NCI-H1694 (cell line): ENCODE data around the gene AKTIP.

Source experiments
- DNase-seq: peaks from one replicate; lab custom pipeline; 2025; lab: John Stamatoyannopoulos, UW

AKTIP gene

DNA sequence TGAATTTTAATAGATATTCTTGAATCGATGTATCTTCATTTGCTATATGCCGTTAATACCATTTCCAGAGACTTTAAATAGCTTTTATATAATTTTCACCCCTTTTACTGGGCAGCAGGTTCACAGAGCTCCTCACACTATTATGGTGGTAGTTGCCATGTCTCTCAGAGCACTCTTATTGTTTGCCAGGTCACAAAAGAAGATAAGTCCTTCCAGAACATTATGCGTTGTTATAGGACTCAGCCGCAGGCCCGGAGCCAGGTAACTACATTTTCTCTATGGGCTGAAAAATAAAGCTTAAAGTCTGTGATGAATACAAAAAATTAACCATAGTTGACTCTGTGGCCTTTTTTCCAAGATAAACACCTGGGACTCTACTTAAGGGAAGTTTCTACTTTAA, 24.0 kb downstream of the AKTIP start:
- no peak for DNase-seq

DNA sequence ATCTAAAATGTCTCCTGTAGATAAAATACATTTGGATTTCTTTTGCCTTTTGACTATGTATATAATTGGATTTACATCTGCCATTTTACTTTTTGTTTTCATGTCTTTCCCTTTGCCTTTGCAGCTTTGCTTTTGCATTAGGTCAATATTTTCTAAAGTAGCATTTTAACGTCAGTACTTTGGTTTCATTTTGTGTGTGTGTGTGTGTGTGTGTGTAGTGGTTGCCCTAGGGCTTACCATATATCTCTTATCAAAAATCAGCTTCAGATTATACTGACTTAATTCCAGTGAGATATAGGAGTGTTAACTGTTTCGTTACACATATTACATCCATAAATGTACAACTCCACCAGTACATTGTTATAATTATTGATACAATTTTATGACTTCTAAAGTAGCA, 26.1 kb downstream of the AKTIP start:
- DNase-seq = no peak

DNA sequence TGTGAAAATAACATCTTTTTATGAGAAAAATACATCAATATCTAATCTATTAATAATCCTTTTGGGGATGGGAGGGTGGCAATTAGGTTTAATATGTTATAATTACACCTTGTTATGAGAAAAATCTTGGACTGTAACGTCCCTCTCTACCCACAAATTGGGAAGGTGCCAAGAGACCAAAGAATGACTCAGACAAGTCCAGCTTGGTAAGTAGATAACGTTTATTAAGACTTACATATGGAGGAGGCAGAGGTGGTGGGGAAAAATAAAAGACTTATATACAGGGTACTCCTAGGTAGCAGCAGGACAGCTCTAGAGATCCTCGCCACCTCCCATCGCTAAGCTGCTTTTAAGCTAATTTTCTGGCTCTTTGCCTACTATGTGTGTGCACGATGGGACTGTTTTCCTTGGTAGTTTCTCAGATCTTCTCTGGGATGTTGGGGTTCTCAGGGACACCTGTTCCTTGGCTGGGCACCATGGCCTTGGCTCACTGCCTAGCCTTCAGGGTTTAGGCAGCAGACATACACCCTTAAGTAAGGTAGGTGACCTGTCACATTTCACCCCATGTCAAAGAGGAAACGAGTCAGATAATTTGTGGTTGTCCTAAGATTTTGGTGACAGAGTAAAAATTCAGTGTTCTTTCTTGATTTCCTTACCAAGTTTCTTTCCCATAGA, 37.3 kb downstream of the AKTIP start:
- no peak for DNase-seq

DNA sequence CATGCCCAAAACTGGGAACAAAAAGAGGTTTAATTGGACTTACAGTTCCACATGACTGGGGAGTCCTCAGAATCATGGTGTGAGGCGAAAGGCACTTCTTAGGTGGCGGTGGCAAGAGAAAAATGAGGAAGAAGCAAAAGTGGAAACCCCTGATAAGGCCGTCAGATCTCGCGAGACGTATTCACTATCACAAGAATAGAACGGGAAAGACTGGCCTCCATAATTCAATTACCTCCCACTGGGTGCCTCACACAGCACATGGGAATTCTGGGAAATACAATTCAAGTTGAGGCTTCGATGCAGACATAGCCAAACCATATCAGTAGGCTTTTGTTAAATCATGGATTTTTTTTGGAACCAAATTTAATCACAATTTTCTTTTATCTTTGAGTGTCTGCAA, 44.4 kb downstream of the AKTIP start:
- DNase-seq = no peak

DNA sequence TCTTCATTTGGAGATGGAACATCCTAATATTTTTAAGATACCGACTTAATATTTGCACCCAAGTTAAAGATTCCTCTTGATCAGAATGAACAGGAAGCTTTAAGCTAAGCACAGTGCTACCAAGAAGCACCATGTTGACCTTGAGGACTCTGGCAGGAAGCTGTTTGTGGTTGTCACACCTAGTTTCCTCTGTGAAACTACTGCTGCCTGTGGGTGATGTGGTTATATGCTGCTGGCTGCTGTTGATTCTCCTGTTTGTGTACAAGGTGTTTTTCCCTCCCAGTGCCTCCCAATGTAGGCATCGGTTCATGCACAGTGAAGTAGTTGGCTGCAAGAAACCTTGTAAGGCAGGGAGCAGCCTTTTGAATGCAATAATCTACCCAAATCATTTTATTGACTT, 45.3 kb downstream of the AKTIP start:
- no peak for DNase-seq

DNA sequence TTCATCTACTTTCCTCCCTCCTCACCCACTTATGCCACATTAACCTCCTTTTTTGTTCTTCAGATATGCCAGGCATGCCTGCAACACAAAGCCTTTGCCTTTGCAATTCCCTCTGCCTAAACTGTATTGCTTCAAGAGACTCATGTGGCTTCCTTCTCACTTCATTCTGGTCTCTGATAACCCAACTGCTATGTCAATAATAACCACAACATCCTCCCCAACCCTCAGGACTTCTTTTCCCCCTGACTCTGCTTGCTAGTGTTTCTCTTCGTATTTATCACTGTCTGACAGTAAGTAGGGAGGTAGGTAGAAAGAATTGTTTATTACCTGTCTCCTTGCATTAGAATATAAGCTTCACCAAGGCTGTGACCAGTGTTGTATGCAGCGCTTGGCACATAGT, 46.4 kb downstream of the AKTIP start:
- no peak for DNase-seq

DNA sequence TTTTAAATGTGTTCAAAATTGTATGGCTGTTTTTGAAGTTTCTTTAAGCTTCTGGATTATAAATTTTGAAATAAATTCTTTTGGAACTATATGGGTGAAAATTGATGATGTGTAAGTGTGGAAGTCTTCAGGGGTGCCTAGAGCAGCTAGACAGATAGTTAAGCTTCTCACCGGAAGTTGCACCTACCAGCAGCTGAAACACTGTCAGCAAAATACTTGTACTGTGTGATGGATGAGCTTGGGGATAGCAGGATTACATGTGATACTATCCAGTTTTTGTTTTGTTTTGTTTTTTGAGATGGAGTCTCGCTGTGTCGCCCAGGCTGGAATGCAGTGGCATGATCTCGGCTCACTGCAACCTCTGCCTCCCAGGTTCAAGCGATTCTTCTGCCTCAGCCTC, 49.1 kb downstream of the AKTIP start:
- DNase-seq = no peak

DNA sequence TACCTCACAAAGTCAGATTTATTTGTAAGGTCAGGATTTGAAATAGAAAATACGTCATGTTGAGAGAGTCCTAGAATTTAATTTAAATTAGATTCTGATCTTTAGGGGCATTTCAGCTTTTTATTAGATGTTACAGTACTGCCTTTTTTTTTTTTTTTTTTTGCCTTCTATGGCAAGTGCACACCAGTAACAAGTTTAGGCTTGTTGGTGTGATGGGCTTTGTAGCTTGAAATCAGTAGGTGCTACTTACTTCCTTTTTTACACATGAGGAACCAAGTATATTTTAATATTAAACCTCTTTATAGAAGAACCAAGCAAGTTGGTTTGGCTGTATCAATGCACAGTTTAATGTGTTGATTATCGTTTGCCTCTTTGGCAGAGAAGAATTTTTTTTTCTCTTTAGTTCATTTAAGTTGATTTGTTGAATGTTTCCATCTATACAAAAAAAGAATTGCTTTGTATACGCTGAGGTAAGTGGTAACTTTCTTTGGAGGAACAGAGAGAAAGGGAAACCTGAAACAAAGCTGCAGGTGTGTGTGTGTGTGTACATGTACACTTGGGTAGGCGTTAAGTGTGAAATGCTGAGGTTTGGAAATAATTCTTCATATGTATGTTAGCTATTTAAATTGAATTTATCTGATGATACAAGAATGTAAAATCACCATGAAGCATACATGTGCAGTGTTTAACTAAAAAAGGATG, 53.0 kb downstream of the AKTIP start:
- no peak for DNase-seq

DNA sequence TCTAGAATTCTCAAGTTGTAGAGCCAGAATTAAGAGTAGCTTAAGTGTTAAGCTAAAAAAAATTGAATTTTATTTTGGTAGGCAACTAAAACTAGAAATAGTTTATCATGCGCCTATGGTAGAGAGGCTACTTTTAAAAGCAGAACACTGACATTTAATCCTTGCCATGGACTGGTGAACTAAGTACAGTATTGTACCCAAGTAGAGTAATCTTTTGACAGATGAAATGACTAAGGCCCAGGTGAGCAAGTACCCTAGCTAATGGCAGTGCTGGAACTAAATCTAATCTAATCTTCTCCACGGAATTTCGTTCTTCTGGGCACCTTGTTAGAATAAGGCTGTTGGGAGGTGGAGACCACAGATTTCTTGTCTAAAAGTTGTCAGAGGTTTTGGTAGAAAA, 56.9 kb downstream of the AKTIP start:
- DNase-seq = no peak

DNA sequence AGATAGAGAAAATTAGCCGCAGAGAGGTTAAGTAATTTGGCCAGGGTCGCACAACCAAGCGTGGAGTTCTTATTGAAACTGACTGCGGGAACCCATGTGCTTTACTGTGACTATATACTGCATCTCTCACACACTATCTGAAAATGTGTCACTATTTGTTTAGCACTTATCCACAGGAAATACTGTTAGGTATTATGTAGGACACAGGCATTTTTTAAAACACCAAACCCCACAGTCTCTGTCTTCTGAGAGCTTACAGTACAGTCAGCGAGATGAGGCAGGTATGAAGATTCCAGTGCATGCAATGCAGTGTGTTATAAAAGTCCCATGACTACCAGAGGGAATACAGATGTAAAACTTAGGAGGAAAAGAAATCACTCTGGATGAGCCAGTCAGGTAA, 57.5 kb downstream of the AKTIP start:
- DNase-seq = no peak
